Vagina (tissue), 2 donors: ENCODE data around the gene GSG1L.

Experiments
- CTCF ChIP-seq, 3 experiments: fragments of 450-650 bp in 2 of 3; fragments of 200-600 bp in 1 of 3; sonication (generic) in 1 of 3; IDR thresholded peaks; one replicate each; pipeline ENCODE4 v1.5.1; 2017 to 2019; ENCODE audit warnings: antibody characterized with exemption in 3 of 3, mild to moderate bottlenecking in 2 of 3, moderate library complexity in 2 of 3
- POLR2A ChIP-seq, 2 donors: fragments of 450-650 bp; IDR thresholded peaks; one replicate each; pipeline ENCODE4 v1.6.1; 2017; ENCODE audit warnings: antibody characterized with exemption in 2 of 2, mild to moderate bottlenecking in 2 of 2, moderate library complexity in 2 of 2
- POLR2AphosphoS5 ChIP-seq, 2 donors: sonication (generic); formaldehyde crosslinking; IDR thresholded peaks; one replicate each; pipeline ENCODE4 v1.9.0; 2017; ENCODE audit warnings: antibody characterized with exemption in 2 of 2, mild to moderate bottlenecking in 2 of 2, low read depth in 1 of 2; ENCODE audit not compliant: insufficient read depth in 1 of 2

- TF ChIP-seq CTCF (IDR thresholded peaks at IDR 0.05), result no peak
- TF ChIP-seq POLR2AphosphoS5 (IDR thresholded peaks at IDR 0.05; ENCODE audit: insufficient read depth in 1 of 2, low read depth in 1 of 2), result no peak
- TF ChIP-seq POLR2A (IDR thresholded peaks at IDR 0.05), result no peak
These were observed 115.8 kb downstream of the GSG1L start for GRCh38 chr16:27947696-27948095.
